ENCODE results near the gene BICDL1. TPM values are rescaled to one million over a fixed set of nuclear protein-coding genes. Genes with fewer than 3 reads are reported as not detected.

The BICDL1 gene
- total RNA-seq, 3 donors from 2014 or later, result 0.48 to 23.4 (median 5.6) TPM

DNA sequence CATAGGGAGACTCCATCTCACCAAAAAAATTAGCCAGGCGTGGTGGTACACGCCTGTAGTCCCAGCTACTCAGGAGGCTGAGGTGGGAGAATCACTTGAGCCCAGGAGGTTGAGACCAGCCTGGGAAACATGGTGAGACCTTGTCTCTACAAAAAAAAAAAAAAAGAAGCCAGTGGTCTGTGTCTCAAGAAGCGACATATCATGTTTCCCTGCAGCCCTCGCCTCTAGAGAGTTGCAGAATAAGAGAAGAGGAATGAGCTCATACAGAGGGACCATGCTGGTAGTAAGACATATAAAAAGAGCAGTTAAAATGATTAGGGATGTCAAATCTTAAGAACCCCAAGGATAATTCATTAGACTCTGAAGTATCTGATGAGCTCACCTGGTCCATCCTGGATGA, 39.4 kb upstream of the BICDL1 start:
- no peaks in the 10 kb centered on the region for H3K27me3 ChIP-seq
- H3K4me3 ChIP-seq, result no peak overlapping the region
- TF ChIP-seq, protein P1, sequence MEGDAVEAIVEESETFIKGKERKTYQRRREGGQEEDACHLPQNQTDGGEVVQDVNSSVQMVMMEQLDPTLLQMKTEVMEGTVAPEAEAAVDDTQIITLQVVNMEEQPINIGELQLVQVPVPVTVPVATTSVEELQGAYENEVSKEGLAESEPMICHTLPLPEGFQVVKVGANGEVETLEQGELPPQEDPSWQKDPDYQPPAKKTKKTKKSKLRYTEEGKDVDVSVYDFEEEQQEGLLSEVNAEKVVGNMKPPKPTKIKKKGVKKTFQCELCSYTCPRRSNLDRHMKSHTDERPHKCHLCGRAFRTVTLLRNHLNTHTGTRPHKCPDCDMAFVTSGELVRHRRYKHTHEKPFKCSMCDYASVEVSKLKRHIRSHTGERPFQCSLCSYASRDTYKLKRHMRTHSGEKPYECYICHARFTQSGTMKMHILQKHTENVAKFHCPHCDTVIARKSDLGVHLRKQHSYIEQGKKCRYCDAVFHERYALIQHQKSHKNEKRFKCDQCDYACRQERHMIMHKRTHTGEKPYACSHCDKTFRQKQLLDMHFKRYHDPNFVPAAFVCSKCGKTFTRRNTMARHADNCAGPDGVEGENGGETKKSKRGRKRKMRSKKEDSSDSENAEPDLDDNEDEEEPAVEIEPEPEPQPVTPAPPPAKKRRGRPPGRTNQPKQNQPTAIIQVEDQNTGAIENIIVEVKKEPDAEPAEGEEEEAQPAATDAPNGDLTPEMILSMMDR (IDR thresholded peaks at IDR 0.05), result no peak
- no peak for TF ChIP-seq POLR2A (IDR thresholded peaks at IDR 0.05)
- TF ChIP-seq POLR2AphosphoS5 (IDR thresholded peaks at IDR 0.05), result no peak
- DNase-seq (ENCODE audit: low spot score in 2 of 2), result no peak
- intact Hi-C loops (cut with DNase I; ENCODE audit: low total_unique reads), result no loop called here
- no peaks in the 10 kb centered on the region for H3K36me3 ChIP-seq
- no peaks in the 10 kb centered on the region for H3K9me3 ChIP-seq
- H3K4me1 ChIP-seq, result no peaks in the 10 kb centered on the region
- H3K27ac ChIP-seq, result no peak overlapping the region

DNA sequence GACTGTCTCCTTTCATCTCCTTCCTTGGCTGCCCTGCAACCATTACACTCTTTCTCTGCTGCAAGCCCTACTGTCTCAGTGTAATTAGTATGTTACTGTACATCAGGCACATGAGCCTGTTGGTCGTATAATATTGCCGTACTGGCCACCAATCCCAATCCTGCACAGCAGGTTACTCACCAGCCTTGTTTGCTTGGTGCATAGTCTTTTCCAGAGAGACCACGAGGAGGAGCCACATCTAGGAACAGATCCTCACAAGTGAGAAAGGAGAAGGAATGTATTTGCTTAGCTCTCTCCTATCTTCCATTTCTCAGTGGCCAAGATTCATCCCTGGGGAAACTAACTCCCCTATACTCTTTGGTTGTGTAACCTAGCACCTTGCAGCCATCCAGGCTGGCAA, 33.0 kb upstream of the BICDL1 start:
- TF ChIP-seq, protein P1 (IDR thresholded peaks at IDR 0.05), result no peak
- TF ChIP-seq POLR2A (IDR thresholded peaks at IDR 0.05) (no peak), POLR2AphosphoS5 (IDR thresholded peaks at IDR 0.05) (no peak)
- H3K4me3 ChIP-seq, result no peak overlapping the region
- H3K9me3 ChIP-seq, result peaks cover 15 to 34% of the 10 kb centered on the region in 2 donors
- no peaks in the 10 kb centered on the region for H3K27me3 ChIP-seq
- H3K36me3 ChIP-seq, result no peaks in the 10 kb centered on the region
- DNase-seq (ENCODE audit: low spot score in 2 of 2), result no peak
- intact Hi-C loops (cut with DNase I; ENCODE audit: low total_unique reads), result no loop called here
- no peak overlapping the region for H3K27ac ChIP-seq
- H3K4me1 ChIP-seq, result no peaks in the 10 kb centered on the region

DNA sequence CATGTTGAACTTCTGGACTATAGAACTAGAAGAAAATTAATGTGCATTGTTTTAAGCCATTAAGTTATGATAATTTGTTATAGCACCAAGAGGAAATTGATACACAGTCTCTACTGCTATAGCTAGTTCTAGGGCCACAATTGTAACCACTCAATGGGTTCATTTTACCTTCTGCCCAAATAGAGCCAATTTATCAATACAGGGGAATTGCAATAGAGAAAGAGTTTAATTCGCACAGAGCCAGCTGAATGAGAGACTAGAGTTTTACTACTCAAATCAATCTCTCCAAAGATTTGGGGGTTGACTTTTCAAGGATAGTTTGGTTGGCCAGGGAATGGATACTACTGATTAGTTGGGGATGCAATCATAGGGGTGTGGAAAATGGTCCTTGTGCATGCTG, 31.9 kb upstream of the BICDL1 start:
- Histone ChIP-seq H3K4me1 (no peaks in the 10 kb centered on the region), H3K27ac (no peak overlapping the region), H3K4me3 (no peak overlapping the region), H3K27me3 (no peaks in the 10 kb centered on the region), H3K36me3 (no peaks in the 10 kb centered on the region), H3K9me3 (peaks cover 15 to 34% of the 10 kb centered on the region in 2 donors)
- TF ChIP-seq POLR2AphosphoS5 (IDR thresholded peaks at IDR 0.05), result no peak
- no peak for TF ChIP-seq POLR2A (IDR thresholded peaks at IDR 0.05)
- TF ChIP-seq, protein P1 (IDR thresholded peaks at IDR 0.05), result no peak
- DNase-seq (ENCODE audit: low spot score in 2 of 2), result no peak
- intact Hi-C loops (cut with DNase I; ENCODE audit: low total_unique reads), result no loop called here

DNA sequence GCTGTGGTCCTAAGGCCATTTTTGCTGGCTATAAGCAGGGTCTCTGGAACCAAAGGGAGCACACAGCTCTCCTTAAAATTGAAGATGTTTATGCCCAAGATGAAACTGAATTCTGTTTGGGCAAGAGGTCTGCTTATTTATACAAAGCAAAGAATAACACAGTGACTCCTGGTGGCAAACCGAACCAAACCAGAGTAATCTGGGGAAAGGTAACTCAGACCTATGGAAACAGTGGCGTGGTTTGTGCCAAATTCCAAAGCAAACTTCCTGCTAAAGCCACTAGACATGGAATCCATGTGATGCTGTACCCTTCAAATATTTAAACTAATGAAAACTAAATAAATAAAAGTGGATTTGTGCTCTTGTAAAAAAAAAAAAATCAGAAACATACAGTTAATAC, 29.6 kb upstream of the BICDL1 start:
- Histone ChIP-seq H3K36me3 (no peaks in the 10 kb centered on the region), H3K4me3 (no peak overlapping the region), H3K9me3 (peaks cover 15 to 34% of the 10 kb centered on the region in 2 donors), H3K4me1 (no peaks in the 10 kb centered on the region), H3K27ac (no peak overlapping the region), H3K27me3 (no peaks in the 10 kb centered on the region)
- intact Hi-C loops (cut with DNase I; ENCODE audit: low total_unique reads), result no loop called here
- TF ChIP-seq, protein P1 (IDR thresholded peaks at IDR 0.05), result no peak
- no peak for TF ChIP-seq POLR2AphosphoS5 (IDR thresholded peaks at IDR 0.05)
- TF ChIP-seq POLR2A (IDR thresholded peaks at IDR 0.05), result no peak
- DNase-seq (ENCODE audit: low spot score in 2 of 2), result no peak

DNA sequence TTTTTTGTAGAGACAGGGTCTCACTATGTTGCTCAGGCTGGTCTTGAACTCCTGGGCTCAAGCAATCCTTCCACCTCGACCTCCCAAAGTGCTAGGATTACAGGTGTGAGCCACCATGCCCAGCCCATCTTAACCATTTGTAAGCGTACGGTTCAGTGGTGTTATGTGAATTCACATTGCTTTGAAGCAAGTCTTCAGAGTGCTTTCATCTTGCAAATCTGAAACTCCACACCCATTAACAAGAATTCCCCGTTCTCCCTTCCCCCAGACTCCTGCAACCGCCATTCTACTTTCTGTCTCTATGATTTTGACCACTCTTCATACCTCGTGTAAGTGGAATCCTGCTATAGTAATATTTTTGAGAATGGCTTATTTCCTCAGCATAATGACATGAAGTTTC, 24.9 kb upstream of the BICDL1 start:
- Histone ChIP-seq H3K4me1 (no peaks in the 10 kb centered on the region), H3K27ac (no peak overlapping the region), H3K9me3 (no peaks in the 10 kb centered on the region), H3K36me3 (no peaks in the 10 kb centered on the region), H3K27me3 (no peaks in the 10 kb centered on the region), H3K4me3 (no peak overlapping the region)
- DNase-seq (ENCODE audit: low spot score in 2 of 2), result no peak
- TF ChIP-seq POLR2AphosphoS5 (IDR thresholded peaks at IDR 0.05), result no peak
- intact Hi-C loops (cut with DNase I; ENCODE audit: low total_unique reads), result no loop called here

DNA sequence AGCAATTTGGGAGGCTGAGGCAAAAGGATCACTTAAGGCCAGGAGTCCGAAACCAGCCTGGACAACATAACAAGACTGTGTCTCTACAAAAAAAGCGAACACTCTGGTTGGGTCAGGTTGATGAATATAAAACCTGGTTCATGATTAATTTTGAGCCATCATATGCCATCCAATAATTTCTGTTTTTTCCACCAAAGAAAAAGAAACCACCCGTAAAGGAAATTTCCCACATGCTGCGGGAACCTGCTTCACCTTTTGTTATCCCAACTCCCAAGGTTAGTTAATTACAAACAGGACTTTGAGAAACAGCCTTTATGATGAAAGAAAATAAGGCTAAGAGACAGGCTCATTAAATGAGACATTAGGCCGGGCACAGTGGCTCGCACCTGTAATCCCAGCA, 24.1 kb upstream of the BICDL1 start:
- Histone ChIP-seq H3K9me3 (no peaks in the 10 kb centered on the region), H3K4me1 (no peaks in the 10 kb centered on the region), H3K36me3 (no peaks in the 10 kb centered on the region), H3K4me3 (no peak overlapping the region), H3K27me3 (no peaks in the 10 kb centered on the region), H3K27ac (no peak overlapping the region)
- no peak for DNase-seq (ENCODE audit: low spot score in 2 of 2)
- intact Hi-C loops (cut with DNase I; ENCODE audit: low total_unique reads), result no loop called here
- TF ChIP-seq, protein P1 (IDR thresholded peaks at IDR 0.05), result no peak
- TF ChIP-seq POLR2A (IDR thresholded peaks at IDR 0.05) (no peak), POLR2AphosphoS5 (IDR thresholded peaks at IDR 0.05) (no peak)

Measured in breast epithelium (tissue), 4 donors.